ENCODE results near the gene APOL6. TPM values are rescaled to one million over a fixed set of nuclear protein-coding genes. Genes with fewer than 3 reads are reported as not detected.
A peak's percentile ranks its signal among the peaks of the same experiment; 100 is the strongest.

APOL6 gene
- total and polyA plus RNA-seq, 9 of the 15 experiments (the other 6 are each of a cell fraction or from before 2014, with no cell fraction given) = 0.29 to 1.2 (median 0.70) TPM

DNA sequence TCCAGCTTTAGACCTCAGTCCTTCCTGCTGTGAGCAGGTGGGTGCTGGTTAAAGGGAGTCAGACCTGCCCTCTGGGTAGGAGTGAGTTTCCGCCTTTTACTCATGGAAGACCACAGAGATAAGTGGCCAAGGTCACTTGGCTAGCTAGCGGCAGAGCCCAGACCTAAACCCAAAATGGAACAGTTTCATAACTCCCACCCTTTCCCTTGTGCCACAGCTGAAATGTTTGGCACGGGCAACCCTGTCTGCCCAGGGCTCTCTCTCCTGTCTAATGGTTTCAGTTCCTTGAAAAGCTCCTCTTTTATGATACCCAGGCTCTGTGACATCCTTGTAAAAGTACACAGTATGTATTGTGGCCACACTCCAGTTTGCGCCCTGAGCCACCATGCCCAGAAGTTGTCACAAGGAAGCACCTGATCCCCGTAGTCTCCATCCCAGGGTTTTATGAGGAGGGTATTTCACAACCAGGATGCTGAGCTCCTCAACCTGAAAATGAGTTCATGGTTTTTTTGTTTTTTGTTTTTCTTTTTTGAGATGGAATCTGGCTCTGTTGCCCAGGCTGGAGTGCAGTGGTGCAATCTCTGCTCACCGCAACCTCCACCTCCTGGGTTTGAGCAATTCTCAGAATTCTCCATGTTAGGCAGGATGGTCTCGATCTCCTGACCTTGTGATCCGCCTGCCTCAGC is 36.2 kb upstream of the APOL6 start:
- Histone ChIP-seq H3K4me2 (ENCODE audit: insufficient read depth, low read length) (no peak overlapping the region), H3K27ac (ENCODE audit: extremely low read depth, low read depth, low read length) (no peak overlapping the region)

DNA sequence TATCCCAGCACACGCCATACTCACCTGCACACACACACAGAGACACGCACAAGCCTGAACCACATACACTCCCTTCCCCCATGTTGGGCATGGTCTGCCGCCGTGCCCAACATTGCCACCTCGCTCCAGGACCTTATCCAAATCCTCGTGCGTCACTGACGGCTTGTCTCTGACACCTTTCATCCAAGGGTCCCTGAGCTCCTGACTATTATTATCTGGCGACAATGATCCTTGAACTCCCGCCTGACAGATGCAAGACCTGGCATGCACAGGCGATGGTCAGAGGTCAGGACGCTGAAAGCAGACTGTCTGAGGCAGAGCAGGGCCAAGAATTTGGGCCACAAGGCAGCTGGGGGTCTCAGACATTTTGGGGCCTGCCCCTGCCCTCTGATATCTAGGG is 35.3 kb upstream of the APOL6 start:
- CTCF ChIA-PET (ENCODE audit: low intra/inter-chr PET ratio) = no interaction called here
- TF ChIP-seq, protein P1, sequence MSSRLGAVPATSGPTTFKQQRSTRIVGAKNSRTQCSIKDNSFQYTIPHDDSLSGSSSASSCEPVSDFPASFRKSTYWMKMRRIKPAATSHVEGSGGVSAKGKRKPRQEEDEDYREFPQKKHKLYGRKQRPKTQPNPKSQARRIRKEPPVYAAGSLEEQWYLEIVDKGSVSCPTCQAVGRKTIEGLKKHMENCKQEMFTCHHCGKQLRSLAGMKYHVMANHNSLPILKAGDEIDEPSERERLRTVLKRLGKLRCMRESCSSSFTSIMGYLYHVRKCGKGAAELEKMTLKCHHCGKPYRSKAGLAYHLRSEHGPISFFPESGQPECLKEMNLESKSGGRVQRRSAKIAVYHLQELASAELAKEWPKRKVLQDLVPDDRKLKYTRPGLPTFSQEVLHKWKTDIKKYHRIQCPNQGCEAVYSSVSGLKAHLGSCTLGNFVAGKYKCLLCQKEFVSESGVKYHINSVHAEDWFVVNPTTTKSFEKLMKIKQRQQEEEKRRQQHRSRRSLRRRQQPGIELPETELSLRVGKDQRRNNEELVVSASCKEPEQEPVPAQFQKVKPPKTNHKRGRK (tag; IDR thresholded peaks at IDR 0.05) = no peak
- TF ChIP-seq ZNF445 (CRISPR knock-in tag; IDR thresholded peaks at IDR 0.05; ENCODE audit: low read depth) (no peak), TSC22D4 (tag; IDR thresholded peaks at IDR 0.05) (no peak), FOXJ2 (tag; IDR thresholded peaks at IDR 0.05) (no peak), PHF20 (IDR thresholded peaks at IDR 0.05; ENCODE audit: partially characterized antibody) (no peak), SRSF7 (optimal IDR thresholded peaks at IDR 0.05; ENCODE audit: low read depth, low read length) (no peak), BACH1 (tag; IDR thresholded peaks at IDR 0.05) (no peak), ETV5 (CRISPR knock-in tag; IDR thresholded peaks at IDR 0.05; ENCODE audit: low read depth) (no peak)
- ATAC-seq = no peak
- H3K79me2 ChIP-seq (ENCODE audit: control insufficient read depth, insufficient read depth, low read length) = no peaks in the 10 kb centered on the region
- H3K4me3 ChIP-seq = no peak overlapping the region
- no TSS peak for BruUV-seq (replicated peaks)
- H4K20me1 ChIP-seq (replicated peaks; ENCODE audit: control insufficient read depth, insufficient read depth, low read length) = no peaks in the 10 kb centered on the region
- no peaks in the 10 kb centered on the region for H3K9me3 ChIP-seq (replicated peaks; ENCODE audit: control insufficient read depth, insufficient read depth, low read depth, low read length)
- in situ Hi-C loops (cut with MboI) = loop anchor here (10.0 kb wide), 1 partner anchor 512 kb away; no protein-coding TSS in a partner anchor
- H3K27ac ChIP-seq (ENCODE audit: extremely low read depth, low read depth, low read length) = no peak overlapping the region
- intact Hi-C loops (cut with micrococcal nuclease) = no loop called here
- FAIRE-seq = no peak
- no peaks in the 10 kb centered on the region for H3K36me3 ChIP-seq (ENCODE audit: control insufficient read depth, insufficient read depth, low read length)
- H3K4me2 ChIP-seq (ENCODE audit: insufficient read depth, low read length) = no peak overlapping the region
- POLR2A ChIA-PET = interaction anchor here (0.5 kb wide), 1 partner anchor 119 kb away, joined by 5 read pairs; no protein-coding TSS in a partner anchor
- no peak overlapping the region for H3K9ac ChIP-seq (ENCODE audit: insufficient read depth in 1 of 2, low read depth in 2 of 2, low read length in 2 of 2)
- H2AFZ ChIP-seq (ENCODE audit: low read depth, low read length) = no peak overlapping the region
- no peak for DNase-seq (ENCODE audit: extremely low read depth in 1 of 4, low spot score in 3 of 4)
- 17% methylated on average over 2 of the region's 12 CpGs for WGBS (ENCODE audit: insufficient coverage, low coverage, missing lambda C conversion rate)
- H3K4me1 ChIP-seq (replicated peaks in 1 of 2; ENCODE audit: control insufficient read depth in 2 of 2, insufficient read depth in 2 of 2, low read length in 2 of 2) = peaks cover 0 to 7% of the 10 kb centered on the region in 2 experiments; a peak in 3 of 5 replicates
- peaks cover 0 to 16% of the 10 kb centered on the region in 2 experiments; a peak in 2 of 5 replicates for H3K27me3 ChIP-seq (ENCODE audit: control insufficient read depth in 2 of 2, insufficient read depth in 2 of 2, low read length in 2 of 2)
- H3K9me1 ChIP-seq (ENCODE audit: control insufficient read depth, insufficient read depth, low read length) = no peaks in the 10 kb centered on the region

More for the DNA sequence above, 36.2 kb upstream of the APOL6 start:
- WGBS (ENCODE audit: insufficient coverage, low coverage, missing lambda C conversion rate) = 12% methylated on average over 7 of the region's 8 CpGs
- Histone ChIP-seq H2AFZ (ENCODE audit: low read depth, low read length) (no peak overlapping the region), H3K9me1 (ENCODE audit: control insufficient read depth, insufficient read depth, low read length) (no peaks in the 10 kb centered on the region), H3K36me3 (ENCODE audit: control insufficient read depth, insufficient read depth, low read length) (no peaks in the 10 kb centered on the region), H3K79me2 (ENCODE audit: control insufficient read depth, insufficient read depth, low read length) (no peaks in the 10 kb centered on the region), H3K27me3 (ENCODE audit: control insufficient read depth in 2 of 2, insufficient read depth in 2 of 2, low read length in 2 of 2) (peaks cover 0 to 22% of the 10 kb centered on the region in 2 experiments; a peak in 2 of 5 replicates), H3K9me3 (replicated peaks; ENCODE audit: control insufficient read depth, insufficient read depth, low read depth, low read length) (no peaks in the 10 kb centered on the region), H3K4me1 (replicated peaks in 1 of 2; ENCODE audit: control insufficient read depth in 2 of 2, insufficient read depth in 2 of 2, low read length in 2 of 2) (peaks cover 0 to 7% of the 10 kb centered on the region in 2 experiments; a peak in 3 of 5 replicates), H3K4me3 (no peak overlapping the region), H4K20me1 (replicated peaks; ENCODE audit: control insufficient read depth, insufficient read depth, low read length) (no peaks in the 10 kb centered on the region), H3K9ac (ENCODE audit: insufficient read depth in 1 of 2, low read depth in 2 of 2, low read length in 2 of 2) (no peak overlapping the region)
- ATAC-seq (no peak), DNase-seq (ENCODE audit: extremely low read depth in 1 of 4, low spot score in 3 of 4) (no peak), FAIRE-seq (no peak)
- ChIA-PET CTCF (ENCODE audit: low intra/inter-chr PET ratio) (no interaction called here), POLR2A (interaction anchor here (1.0 kb wide), 1 partner anchor 175 kb away, joined by 3 read pairs; no protein-coding TSS in a partner anchor)
- TF ChIP-seq CEBPG (CRISPR knock-in tag; IDR thresholded peaks at IDR 0.05) = no peak
- peak; percentile 35 to 53; a peak in 3 of 4 replicates for TF ChIP-seq CEBPG (tag; conservative IDR thresholded peaks at IDR 0.05 in 1 of 2, IDR thresholded peaks at IDR 0.05 in 1 of 2)
- no peak for TF ChIP-seq SRSF3 (IDR thresholded peaks at IDR 0.05; ENCODE audit: insufficient read depth, low read length)
- BruUV-seq (replicated peaks) = no TSS peak
- in situ Hi-C loops (cut with MboI) (loop anchor here (10.0 kb wide), 1 partner anchor 513 kb away; no protein-coding TSS in a partner anchor), intact Hi-C loops (cut with micrococcal nuclease) (no loop called here)
